Transverse colon (tissue), 4 donors: ENCODE data around the gene CCDC142.
A peak's percentile ranks its signal among the peaks of the same experiment; 100 is the strongest.

Experiments
- CTCF ChIP-seq, 5 experiments: fragments of 200-600 bp in 3 of 5; fragments of 450-650 bp in 2 of 5; sonication (generic) in 3 of 5; IDR thresholded peaks; 1 replicate in 2 of 5; 2 replicates in 3 of 5; pipeline ENCODE4 v1.5.1; 2016 to 2017; ENCODE audit warnings: antibody characterized with exemption in 5 of 5, inconsistent platforms in 3 of 5, mild to moderate bottlenecking in 2 of 5, moderate library complexity in 1 of 5
- EP300 ChIP-seq: sonication (generic); formaldehyde crosslinking; IDR thresholded peaks from one replicate; pipeline ENCODE4 v1.6.1; 2017; ENCODE audit warnings: antibody characterized with exemption, low read depth
- POLR2A ChIP-seq: fragments of 450-650 bp; IDR thresholded peaks from one replicate; pipeline ENCODE4 v1.6.1; 2016; ENCODE audit warnings: antibody characterized with exemption, mild to moderate bottlenecking, moderate library complexity
- POLR2AphosphoS5 ChIP-seq, 3 donors: sonication (generic); formaldehyde crosslinking; IDR thresholded peaks; one replicate each; pipeline ENCODE4 v1.6.1; 2016; ENCODE audit warnings: antibody characterized with exemption in 3 of 3

GRCh38 chr2:74502147-74502719 is 19.4 kb upstream of the CCDC142 start:
- peak; percentile 1 for TF ChIP-seq POLR2A
- peak in 2 of 3 donors; percentile 72 to 75 for TF ChIP-seq POLR2AphosphoS5 (IDR thresholded peaks at IDR 0.05)
- no peak for TF ChIP-seq CTCF (IDR thresholded peaks at IDR 0.05)
- no peak for TF ChIP-seq EP300
